PC-9 (cell line): ENCODE results near the gene NRM.

Experiments
- CTCF ChIP-seq: fragments of 200-600 bp; sonication (generic); conservative IDR thresholded peaks from 2 replicates; pipeline ENCODE4 v1.6.1; 2017; ENCODE audit warnings: mixed run types, antibody characterized with exemption, mild to moderate bottlenecking, moderate library complexity
- EZH2 ChIP-seq: fragments of 200-600 bp; sonication (generic); IDR thresholded peaks from 2 replicates; pipeline ENCODE4 v1.8.0; 2017; ENCODE audit warnings: antibody characterized with exemption, low read depth

GRCh38 chr6:30643656-30644055, 47.1 kb downstream of the NRM start:
- TF ChIP-seq CTCF = no peak
- no peak for TF ChIP-seq EZH2
